GM12875 (cell line): ENCODE measurements around the gene CARD11.
"Not testable (repeated sequence)": the region's sequence is repeated elsewhere in the genome, so short reads cannot be mapped to it uniquely, and the experiment has no call there.

ENCODE experiments used
- H3K4me3 ChIP-seq: one replicate; pipeline ENCODE4 v1.5.1; 2011; ENCODE audit warnings: low read depth, low read length, control low read depth
- CTCF ChIP-seq: IDR thresholded peaks from 2 replicates; pipeline ENCODE4 v1.5.1; 2011; ENCODE audit warnings: low read depth, mild to moderate bottlenecking, control low read depth, inconsistent platforms, low read length, moderate library complexity, borderline replicate concordance; ENCODE audit not compliant: insufficient read depth

The CARD11 gene

GRCh38 chr7:3042861-3043489 lies 692 bp downstream of the CARD11 start:
- H3K4me3 ChIP-seq = peak overlapping the region; percentile 78
- TF ChIP-seq CTCF = no peak

- H3K4me3 ChIP-seq = peak overlapping the region; percentile 78
- no peak for TF ChIP-seq CTCF
Observed at GRCh38 chr7:3041986-3042675, 1.5 kb downstream of the CARD11 start.

GRCh38 chr7:3039787-3040186 lies 3.9 kb downstream of the CARD11 start:
- no peak for TF ChIP-seq CTCF
- no peak overlapping the region for H3K4me3 ChIP-seq

- H3K4me3 ChIP-seq = not testable (repeated sequence)
Observed at GRCh38 chr7:3038011-3038410, 5.7 kb downstream of the CARD11 start.

- TF ChIP-seq CTCF = no peak
- no peak overlapping the region for H3K4me3 ChIP-seq
Observed at GRCh38 chr7:3037259-3037658, 6.4 kb downstream of the CARD11 start.

- TF ChIP-seq CTCF = no peak
Observed at GRCh38 chr7:3034591-3035150, 9.0 kb downstream of the CARD11 start.

GRCh38 chr7:3033581-3033980 lies 10.1 kb downstream of the CARD11 start:
- TF ChIP-seq CTCF = no peak
- no peak overlapping the region for H3K4me3 ChIP-seq

More at GRCh38 chr7:3034591-3035150, 9.0 kb downstream of the CARD11 start:
- no peak overlapping the region for H3K4me3 ChIP-seq
